HepG2 (cell line): ENCODE data around the gene RASIP1.

ENCODE experiments used
- AHR ChIP-seq: IDR thresholded peaks from 2 replicates; pipeline ENCODE4 v1.6.1; 2018; ENCODE audit warnings: missing genetic modification reagents, missing compliant biosample characterization
- CBX5 ChIP-seq: sonication (generic); formaldehyde crosslinking; IDR thresholded peaks from 2 replicates; pipeline ENCODE4 v1.4.0; 2020; ENCODE audit warnings: missing genetic modification reagents, borderline replicate concordance
- CREB1 ChIP-seq, 2 experiments: fragments of 450-650 bp in 1 of 2; IDR thresholded peaks; 2 replicates each; pipeline ENCODE4 v1.6.1; 2016 to 2017; ENCODE audit warnings: control low read depth in 1 of 2, mild to moderate bottlenecking in 1 of 2, missing compliant biosample characterization in 1 of 2, missing genetic modification characterization in 1 of 2
- SP4 ChIP-seq: sonication (generic); formaldehyde crosslinking; IDR thresholded peaks from 2 replicates; pipeline ENCODE4 v1.8.1; 2023; ENCODE audit warnings: mild to moderate bottlenecking, missing genetic modification reagents
- TBX2 ChIP-seq: sonication (generic); formaldehyde crosslinking; IDR thresholded peaks from 2 replicates; pipeline ENCODE4 v1.5.0; 2020; ENCODE audit warnings: missing genetic modification reagents, mild to moderate bottlenecking, borderline replicate concordance
- ZBTB38 ChIP-seq: sonication (generic); formaldehyde crosslinking; IDR thresholded peaks from 2 replicates; pipeline ENCODE4 v1.5.1; 2020; ENCODE audit warnings: mild to moderate bottlenecking, missing genetic modification reagents
- TF ChIP-seq, protein P1 (sequence below): sonication (generic); formaldehyde crosslinking; IDR thresholded peaks from 2 replicates; pipeline ENCODE4 v1.5.0; 2020; ENCODE audit warnings: mild to moderate bottlenecking, missing genetic modification reagents, moderate library complexity

DNA sequence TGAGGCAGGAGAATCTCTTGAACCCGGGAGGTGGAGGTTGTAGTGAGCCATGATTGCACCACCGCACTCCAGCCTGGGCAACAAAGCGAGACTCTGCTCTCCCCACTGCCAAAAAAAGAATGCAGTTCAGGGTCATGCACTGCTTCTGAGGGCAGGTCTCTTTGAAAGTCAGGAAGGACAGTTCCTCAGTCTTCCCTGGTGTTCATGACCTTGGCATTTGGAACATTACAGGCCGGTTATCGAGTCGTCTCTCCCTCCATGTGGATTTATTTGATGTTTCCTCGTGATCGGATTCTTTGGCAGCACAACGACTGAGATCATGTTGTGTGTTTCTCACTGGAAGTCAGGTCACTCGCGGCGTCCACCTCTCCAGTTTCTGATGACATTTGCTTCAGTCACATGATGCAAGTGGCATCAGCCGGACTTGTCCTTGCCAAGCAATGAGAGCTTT lies 32.1 kb upstream of the RASIP1 start:
- TF ChIP-seq TBX2 (CRISPR knock-in tag) (no peak), AHR (no peak), CREB1 (IDR thresholded peaks at IDR 0.05) (peak; percentile 9; the same call in 1 of the 2 replicates), CREB1 (CRISPR knock-in tag; IDR thresholded peaks at IDR 0.05) (no peak), CBX5 (CRISPR knock-in tag) (peak; percentile 16; the same call in 1 of the 2 replicates), ZBTB38 (no peak), SP4 (CRISPR knock-in tag) (peak; percentile 36; the same call in 1 of the 2 replicates)
- TF ChIP-seq, protein P1, sequence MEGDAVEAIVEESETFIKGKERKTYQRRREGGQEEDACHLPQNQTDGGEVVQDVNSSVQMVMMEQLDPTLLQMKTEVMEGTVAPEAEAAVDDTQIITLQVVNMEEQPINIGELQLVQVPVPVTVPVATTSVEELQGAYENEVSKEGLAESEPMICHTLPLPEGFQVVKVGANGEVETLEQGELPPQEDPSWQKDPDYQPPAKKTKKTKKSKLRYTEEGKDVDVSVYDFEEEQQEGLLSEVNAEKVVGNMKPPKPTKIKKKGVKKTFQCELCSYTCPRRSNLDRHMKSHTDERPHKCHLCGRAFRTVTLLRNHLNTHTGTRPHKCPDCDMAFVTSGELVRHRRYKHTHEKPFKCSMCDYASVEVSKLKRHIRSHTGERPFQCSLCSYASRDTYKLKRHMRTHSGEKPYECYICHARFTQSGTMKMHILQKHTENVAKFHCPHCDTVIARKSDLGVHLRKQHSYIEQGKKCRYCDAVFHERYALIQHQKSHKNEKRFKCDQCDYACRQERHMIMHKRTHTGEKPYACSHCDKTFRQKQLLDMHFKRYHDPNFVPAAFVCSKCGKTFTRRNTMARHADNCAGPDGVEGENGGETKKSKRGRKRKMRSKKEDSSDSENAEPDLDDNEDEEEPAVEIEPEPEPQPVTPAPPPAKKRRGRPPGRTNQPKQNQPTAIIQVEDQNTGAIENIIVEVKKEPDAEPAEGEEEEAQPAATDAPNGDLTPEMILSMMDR: no peak
